Activated T-cell treated with anti-CD3 and anti-CD28 coated beads for 48 hours (primary cell): Measurements from ENCODE around the gene PEDS1.
"Not testable (repeated sequence)": the region's sequence is repeated elsewhere in the genome, so short reads cannot be mapped to it uniquely, and the experiment has no call there.

Source experiments
- DNase-seq: peaks from one replicate; pipeline ENCODE4 v3.0.0-alpha.2; 2020; ENCODE audit warnings: low read depth

PEDS1 gene

DNA sequence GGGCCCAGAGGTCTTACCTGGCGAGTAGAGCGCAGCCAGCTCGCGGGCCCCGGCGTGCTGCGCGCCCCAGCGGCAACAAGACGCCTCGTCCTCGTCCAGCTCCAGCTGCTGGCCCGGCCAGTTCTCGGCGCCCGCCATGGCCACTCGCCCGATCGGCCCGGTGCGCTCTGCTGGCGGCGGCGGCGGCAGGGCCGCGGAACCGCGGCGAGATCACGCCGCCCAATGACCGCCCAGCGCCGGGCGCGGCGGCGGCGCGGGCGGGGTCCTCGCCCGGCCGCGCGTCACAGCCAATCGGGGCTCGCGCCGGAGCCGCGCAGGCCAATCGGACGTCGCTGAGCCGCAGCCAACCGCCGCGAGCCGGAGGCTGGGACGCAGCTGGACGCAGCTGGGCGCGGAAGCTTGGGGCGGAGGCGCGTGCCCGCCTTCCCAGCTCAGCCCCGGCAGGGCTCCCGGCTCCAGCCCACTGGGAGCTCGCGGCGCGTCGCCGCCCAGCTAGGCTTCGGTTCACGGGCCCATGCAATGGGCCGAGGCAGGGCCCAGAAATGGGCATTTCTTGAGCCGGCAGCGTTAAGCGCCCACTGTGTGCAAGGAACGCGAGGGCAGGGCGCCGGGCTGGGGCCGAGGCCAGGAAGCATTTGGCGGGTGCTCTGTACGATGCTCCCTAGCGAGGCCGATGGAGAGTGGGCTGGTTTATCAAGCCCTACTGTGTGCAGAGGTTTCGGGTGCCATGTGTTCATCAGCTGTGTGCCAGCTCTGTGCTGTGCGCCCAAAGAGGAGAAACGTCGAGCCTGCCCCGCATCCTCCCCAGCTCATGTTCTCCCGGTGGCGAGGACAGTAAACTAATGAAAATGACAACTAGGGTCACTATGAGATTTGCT lies at the start of gene PEDS1:
Gene PEDS1, minus strand, starts transcription at position 224 of the 878 bp plus-strand sequence. Its CDS starts 86 bp downstream, at position 138.
- DNase-seq = peak; percentile 84

DNA sequence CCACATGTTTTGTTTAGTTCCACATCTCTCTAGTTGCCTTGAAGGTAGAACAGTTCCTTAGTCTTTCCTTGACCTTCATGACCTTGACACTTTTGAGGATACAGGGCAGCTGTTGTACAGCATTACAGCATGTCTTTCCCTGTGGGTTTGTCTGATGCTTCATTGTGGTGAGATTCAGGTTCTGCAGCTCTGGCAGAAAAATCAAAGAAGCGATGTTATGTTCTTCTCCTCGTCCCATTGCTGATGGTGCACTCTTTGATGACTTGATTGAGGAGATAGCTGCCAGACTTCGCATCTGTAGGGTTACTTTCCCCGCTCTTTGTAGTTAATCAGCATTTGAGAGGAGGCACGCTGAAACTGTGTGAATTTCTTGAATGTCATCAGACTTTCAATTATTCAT lies 49.2 kb upstream of the PEDS1 start:
- DNase-seq = no peak

DNA sequence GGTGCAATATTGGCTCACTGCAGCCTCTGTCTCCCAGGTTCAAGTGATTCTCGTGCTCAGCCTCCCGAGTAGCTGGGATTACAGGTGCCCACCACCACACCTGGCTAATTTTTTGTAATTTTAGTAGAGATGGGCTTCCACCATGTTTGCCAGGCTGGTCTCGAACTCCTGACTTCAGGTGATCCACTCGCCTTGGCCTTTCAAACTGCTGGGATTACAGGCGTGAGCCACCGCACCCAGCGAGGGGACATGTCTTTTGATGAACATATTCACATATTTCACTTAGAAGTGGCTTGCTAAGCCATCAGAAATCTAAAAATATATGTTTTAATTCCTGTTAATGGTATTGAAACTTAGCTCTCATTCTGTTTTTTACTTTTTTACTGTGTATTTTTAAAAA lies 48.2 kb upstream of the PEDS1 start:
- DNase-seq = not testable (repeated sequence)

DNA sequence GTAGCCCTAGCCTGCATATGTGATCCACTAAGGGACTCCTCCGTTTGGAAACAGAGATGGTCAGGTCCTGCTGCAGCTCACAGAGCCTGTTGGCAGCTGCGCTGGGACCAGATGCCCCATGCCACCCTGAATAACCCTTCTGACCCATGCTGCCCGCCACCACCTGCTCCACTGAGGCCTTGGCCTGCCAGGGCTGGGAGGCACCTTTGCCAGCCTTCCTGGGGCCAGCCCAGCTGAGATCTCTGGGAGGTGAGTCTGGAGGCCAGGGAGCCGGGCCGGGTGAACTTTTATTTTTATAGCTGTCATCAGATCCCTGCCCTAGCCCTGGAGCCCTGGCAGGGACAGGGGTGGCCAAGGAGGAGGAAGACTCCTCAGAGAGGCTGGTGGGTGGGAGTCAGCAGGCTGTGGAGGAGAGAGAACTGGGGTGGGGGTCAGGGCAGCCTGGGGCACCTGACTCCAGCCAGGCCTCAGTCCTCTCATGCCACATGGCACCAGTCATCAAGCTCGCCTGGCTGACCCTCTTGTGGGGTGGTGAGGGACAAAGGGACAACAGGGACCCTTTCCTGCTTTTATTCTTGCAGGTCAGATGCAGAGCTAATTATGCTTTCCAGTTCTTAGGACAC lies 47.1 kb upstream of the PEDS1 start:
- DNase-seq = no peak

DNA sequence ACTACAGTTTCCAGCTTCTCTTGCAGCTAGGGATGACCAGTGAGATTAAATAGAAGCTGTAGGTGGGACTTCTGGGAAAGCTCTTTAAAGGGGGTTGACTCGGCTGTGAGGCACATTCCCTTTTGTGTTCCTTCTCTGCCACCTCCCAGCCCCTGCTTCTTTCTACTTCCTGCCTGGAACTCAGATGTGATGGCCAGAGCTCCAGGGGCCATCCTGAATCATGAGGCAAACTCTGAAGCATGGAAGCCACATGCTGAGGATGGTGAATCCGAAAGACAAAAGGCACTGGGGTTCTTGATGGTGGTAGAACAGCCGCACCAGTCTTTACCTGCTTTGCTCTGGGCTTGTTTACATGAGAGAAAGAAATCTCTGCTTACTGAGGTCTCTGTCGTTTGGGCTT lies 46.2 kb upstream of the PEDS1 start:
- DNase-seq = no peak

DNA sequence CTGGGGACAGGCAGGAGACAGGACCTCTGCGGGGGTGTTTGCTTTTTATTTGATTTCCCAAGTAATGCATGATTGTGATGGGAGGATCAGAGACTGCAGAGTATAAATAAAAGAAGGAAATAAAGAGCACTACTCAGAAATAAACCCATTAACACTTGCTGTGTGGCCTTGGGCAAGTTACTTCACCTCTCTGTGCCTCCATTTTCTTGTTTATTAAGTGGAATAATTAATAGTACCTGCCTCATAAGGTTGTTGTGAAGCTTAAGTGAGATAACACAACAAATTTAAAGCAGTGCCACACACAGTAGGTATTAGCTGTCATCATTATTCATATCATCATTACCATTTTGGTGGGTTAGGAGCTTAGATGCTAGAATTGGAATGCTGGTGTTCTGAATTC lies 45.2 kb upstream of the PEDS1 start:
- no peak for DNase-seq

DNA sequence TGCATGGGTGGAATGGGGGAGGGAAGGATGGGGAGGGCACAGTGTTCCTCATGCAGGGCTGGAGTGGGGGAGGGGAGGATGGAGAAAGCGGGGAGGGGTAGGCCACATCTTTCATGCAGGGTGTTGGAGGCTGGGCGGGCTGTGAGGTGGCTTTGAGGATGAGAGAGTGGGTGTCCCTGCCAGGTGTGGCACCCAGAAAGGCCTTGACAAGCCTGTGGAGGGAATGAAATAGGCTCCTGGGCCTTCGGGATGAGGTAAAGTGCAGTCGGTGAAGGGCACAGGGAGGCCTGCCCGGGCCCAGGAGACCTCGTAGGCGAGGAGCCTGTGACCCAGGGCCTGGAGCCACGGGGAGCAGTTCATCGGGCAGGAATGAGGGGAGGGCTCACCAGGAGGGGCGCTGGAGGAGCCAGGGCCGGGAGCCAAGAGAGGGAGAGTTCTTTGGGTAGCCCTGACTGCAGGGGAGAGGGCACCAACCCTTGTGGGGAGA lies 44.7 kb upstream of the PEDS1 start:
- no peak for DNase-seq

DNA sequence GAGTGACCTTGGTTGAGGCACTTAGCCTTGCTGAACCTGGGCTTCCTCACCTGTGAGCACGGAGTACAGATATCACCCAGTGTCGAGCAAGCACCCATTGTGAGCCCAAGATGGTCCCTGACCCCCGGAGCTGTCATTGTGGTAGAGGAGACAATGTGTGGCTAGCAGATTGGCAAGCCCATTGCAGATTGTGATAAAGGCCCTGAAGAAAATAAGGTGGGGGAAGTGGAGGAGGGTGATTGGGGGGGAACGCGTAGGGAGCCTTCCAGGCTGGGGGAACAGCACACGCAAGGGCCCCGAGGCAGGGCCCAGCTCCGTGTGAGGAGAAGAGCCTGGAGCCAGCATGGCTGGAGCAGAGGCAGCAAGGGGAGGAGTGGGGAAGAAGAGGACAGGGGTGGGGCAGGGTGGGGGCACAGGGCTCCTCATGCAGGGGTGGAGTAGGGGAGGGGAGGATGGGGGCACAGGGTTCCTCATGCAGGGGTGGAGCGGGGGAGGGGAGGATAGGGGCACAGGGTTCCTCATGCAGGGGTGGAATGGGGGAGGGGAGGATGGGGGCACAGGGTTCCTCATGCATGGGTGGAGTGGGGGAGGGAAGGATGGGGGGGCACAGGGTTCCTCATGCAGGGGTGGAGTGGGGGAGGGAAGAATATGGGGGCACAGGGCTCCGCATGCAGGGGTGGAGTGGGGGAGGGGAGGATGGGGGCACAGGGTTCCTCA lies 44.1 kb upstream of the PEDS1 start:
- no peak for DNase-seq

DNA sequence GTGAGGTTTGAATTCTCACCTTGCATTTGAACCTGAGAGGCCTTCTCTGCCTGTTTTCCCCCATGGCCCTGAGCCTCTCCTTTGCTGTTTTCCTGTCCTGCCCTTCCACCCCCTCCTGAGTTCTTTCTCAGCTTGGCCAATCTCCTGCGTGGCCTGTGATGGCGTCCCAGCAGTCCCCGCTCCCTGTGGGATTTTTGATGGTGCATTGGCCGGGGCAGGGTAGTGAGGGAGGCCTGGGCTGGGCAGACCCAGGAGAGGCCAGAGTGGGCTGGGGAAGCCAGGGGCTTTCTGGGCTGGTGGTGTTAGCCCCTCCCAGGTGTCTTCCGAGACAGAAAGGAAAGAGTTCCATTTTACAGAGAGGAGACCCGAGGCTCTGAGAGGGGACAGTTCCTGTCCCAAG lies 43.4 kb upstream of the PEDS1 start:
- DNase-seq = no peak

DNA sequence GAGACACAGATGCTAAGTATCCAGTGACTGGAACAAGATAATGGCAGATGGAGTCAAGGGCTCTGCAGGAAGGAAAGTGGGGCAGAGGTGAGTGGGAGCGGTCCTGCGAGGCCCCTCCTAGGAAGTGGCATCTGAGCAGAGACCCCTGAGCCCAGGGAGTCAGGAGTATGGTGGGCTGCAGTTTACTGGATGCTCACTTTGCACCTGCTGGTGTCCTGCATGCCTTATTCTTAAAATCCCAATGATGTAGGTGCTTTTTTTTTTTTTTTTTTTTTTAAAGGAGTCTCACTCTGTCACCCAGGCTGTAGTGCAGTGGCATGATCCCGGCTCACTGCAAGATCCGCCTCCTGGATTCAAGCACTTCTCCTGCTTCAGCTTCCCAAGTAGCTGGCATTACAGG lies 42.7 kb upstream of the PEDS1 start:
- DNase-seq = no peak

DNA sequence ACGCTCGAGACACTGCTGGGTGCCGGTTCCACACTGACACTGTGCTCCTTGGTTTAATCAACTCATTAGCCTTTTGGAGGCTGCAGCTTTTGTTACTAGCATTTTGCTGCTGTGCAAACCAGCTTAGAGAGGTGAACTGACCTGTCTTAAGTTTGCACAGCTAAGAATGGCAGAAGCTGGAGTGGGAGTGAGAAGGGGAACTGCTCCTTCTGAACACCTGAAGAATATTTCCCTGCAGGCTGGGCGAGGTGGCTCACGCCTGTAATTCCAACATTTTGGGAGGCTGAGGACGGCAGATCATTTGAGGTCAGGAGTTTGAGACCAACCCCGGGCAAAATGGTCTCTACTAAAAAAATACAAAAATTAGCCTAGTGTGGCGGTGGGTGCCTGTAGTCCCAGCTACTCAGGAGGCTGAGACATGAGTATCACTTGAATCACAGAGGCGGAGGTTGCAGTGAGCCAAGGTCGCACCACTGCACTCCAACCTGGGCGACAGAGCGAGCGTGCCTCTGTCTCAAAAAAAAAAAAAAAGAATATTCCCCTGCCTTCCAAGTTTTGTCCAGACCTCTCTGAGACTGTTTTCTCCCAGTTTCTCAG lies 42.1 kb upstream of the PEDS1 start:
- DNase-seq = no peak

DNA sequence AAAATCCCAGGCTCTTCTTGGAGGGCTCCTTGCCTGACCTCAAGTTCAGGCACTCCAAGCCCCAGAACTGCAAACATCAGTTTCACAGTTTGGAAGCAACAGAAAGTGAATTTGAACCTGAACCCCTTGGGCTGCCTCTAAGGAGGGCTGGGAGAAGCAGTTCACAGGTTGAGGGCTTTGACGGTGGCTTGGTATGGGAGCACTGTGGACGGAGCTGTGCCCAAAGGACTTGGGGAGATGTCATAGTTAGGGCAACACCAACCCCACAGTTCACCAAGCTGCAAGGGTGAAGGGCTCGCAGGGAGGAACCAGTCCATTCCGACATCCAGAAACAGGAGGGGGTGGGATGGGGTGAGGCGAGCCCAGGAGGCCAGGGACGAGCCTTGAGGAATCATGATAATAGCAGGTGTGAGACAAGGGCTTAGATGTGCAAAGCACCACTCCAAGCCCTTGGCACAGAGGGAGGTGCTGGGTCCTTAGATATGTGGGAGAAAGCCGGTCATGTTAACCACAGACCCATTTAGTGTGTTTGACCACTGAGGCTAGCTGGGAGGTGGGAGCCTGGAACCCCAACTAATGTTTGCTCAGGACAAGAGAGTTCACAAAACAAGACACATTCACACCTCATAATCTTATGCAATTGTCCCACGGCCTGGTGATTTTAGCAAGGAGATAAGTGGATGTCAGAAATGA lies 41.5 kb upstream of the PEDS1 start:
- no peak for DNase-seq

DNA sequence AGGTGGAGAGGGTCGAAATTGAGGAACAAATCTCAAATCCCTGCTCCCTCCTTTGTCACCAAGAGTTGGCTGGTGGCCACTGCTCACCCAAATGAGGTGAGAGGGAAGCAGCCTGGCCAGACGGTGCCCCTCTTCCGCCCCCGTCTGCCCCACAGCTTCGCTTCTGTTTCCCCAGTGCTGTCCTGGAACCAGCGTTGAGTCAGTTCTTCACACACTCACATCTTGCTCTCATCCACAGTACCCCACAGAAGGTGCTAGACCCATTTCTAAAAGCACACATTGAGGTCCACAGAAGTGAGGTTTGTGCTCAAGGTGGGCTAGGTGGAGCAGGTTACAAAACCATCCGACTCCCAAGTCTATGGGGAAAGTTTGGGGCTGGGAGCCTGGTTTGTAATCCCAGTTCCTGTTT lies 40.9 kb upstream of the PEDS1 start:
- DNase-seq = no peak

DNA sequence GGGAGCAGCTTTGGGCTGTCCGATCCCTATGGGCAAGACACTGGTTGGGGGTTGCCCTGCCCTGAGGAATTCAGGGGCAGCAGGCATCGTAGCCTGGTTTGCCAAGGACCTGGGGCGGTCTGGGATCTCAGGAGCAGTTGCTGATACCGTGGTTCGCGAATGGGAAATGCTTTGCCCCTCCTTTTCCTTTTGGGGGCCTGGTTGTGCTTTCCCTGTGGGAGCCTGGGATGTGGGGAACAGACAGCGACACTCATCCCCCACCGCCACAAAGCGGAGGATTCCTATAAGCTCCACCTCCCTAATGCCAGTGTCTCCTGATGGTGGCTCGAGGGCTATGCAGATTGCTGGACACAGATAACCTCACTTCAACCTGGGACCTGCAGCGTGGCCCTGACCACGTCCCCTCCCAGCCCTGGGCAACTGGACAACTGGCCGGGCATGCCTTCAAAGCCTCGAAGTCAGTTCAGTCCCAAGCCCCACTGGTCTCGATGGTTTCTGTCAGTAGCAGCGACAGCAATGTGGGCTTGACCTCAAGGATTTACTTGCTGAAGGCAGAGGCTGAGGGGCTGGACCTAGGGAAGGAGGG lies 40.4 kb upstream of the PEDS1 start:
- no peak for DNase-seq

DNA sequence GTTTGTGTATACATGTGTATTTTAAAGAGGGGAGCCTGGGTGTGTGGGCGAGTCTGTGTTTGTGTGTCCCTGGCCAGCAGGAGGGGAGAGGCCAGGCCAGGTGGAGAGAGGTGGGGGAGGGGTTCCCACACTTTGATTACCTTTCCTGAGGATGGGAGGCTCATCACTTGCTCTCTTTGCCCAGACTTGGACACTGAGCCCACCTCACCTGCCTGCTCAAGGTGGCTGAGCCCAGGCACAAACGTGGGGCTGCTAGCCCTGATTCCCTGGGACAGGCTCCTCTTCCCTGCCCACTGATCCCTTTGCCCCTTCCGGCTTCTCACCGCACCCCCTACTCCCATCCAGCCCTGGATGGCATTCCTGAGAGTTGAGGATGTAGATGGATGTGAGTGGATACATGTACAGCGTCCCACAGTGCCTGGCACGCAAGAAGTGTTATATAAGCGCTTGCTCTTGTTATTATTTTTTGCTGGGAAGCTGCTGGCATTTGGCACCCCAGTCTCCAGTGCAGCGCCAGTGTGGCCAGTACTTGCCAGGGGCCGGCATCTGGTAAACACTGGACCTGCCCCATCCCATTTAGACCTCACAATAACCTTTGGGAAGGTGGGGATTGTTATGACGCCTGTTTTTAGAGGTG lies 39.8 kb upstream of the PEDS1 start:
- DNase-seq = no peak

DNA sequence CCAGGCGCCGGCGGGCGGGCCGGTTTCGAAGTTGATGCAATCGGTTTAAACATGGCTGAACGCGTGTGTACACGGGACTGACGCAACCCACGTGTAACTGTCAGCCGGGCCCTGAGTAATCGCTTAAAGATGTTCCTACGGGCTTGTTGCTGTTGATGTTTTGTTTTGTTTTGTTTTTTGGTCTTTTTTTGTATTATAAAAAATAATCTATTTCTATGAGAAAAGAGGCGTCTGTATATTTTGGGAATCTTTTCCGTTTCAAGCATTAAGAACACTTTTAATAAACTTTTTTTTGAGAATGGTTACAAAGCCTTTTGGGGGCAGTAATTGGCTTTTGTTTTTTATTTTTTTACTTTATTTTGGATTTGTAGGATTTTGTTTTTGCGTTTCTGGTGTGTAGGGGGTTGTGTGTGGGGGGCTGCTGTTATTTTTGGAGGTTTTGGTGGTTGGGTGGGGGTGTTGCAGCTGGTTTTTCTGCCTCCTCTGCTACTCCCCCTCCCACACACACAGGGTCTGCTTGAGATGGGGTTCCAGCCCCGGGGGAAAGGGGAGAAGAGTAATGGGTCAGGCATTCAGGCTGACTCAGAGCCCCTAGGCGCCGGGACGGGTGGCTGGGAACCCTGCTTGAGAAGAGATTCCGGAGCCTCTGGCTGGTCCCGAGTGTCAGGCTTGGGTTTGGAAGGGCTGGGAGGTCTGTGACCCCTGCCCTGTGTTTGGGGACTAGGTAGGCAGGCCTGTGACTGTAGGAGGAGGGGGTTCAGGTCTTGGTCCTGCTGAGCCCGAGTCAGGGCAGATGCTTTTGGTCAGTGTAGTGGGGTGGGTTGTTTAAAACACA lies 39.1 kb upstream of the PEDS1 start:
- DNase-seq = peak; percentile 74

DNA sequence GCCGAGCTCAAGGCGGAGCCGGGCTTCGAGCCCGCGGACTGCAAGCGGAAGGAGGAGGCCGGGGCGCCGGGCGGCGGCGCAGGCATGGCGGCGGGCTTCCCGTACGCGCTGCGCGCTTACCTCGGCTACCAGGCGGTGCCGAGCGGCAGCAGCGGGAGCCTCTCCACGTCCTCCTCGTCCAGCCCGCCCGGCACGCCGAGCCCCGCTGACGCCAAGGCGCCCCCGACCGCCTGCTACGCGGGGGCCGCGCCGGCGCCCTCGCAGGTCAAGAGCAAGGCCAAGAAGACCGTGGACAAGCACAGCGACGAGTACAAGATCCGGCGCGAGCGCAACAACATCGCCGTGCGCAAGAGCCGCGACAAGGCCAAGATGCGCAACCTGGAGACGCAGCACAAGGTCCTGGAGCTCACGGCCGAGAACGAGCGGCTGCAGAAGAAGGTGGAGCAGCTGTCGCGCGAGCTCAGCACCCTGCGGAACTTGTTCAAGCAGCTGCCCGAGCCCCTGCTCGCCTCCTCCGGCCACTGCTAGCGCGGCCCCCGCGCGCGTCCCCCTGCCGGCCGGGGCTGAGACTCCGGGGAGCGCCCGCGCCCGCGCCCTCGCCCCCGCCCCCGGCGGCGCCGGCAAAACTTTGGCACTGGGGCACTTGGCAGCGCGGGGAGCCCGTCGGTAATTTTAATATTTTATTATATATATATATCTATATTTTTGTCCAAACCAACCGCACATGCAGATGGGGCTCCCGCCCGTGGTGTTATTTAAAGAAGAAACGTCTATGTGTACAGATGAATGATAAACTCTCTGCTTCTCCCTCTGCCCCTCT lies 38.2 kb upstream of the PEDS1 start:
- peak; percentile 52 for DNase-seq

DNA sequence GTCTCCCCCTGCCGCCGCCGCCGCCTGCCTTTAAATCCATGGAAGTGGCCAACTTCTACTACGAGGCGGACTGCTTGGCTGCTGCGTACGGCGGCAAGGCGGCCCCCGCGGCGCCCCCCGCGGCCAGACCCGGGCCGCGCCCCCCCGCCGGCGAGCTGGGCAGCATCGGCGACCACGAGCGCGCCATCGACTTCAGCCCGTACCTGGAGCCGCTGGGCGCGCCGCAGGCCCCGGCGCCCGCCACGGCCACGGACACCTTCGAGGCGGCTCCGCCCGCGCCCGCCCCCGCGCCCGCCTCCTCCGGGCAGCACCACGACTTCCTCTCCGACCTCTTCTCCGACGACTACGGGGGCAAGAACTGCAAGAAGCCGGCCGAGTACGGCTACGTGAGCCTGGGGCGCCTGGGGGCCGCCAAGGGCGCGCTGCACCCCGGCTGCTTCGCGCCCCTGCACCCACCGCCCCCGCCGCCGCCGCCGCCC lies 37.6 kb upstream of the PEDS1 start:
- peak; percentile 55 for DNase-seq
